GM12878 (cell line): ENCODE data around the gene MTRFR. TPM values are rescaled to one million over a fixed set of nuclear protein-coding genes. Genes with fewer than 3 reads are reported as not detected.

Experiments used
- ATF7 ChIP-seq: fragments of 450-650 bp; IDR thresholded peaks from 2 replicates; pipeline ENCODE4 v1.6.1; 2016; ENCODE audit warnings: low read depth, mild to moderate bottlenecking
- CEBPB ChIP-seq, 2 experiments: fragments of 150-350 bp in 1 of 2; IDR thresholded peaks; 2 replicates each; pipeline ENCODE4 v1.6.1; 2012 to 2014; ENCODE audit warnings: low read depth in 2 of 2, low read length in 2 of 2, borderline replicate concordance in 1 of 2, inconsistent platforms in 1 of 2
- EED ChIP-seq: sonication (generic); IDR thresholded peaks from 2 replicates; pipeline ENCODE4 v1.6.1; 2016; ENCODE audit warnings: antibody characterized with exemption, low read depth
- EP300 ChIP-seq, 2 experiments: fragments of 150-350 bp in 1 of 2; IDR thresholded peaks; 2 replicates each; pipeline ENCODE4 v1.6.1; 2011 to 2012; ENCODE audit warnings: low read depth in 2 of 2, low read length in 2 of 2, borderline replicate concordance in 1 of 2, improper control_type of control experiment in 1 of 2, inconsistent platforms in 1 of 2; ENCODE audit not compliant: control insufficient read depth in 1 of 2
- FOS ChIP-seq: IDR thresholded peaks from 3 replicates; pipeline ENCODE4 v1.6.1; 2011; ENCODE audit warnings: borderline replicate concordance; ENCODE audit not compliant: insufficient read length; ENCODE audit errors: extremely low read depth
- HDGF ChIP-seq: fragments of 450-650 bp; IDR thresholded peaks from 2 replicates; pipeline ENCODE4 v1.6.1; 2016; ENCODE audit warnings: antibody characterized with exemption
- IKZF1 ChIP-seq: fragments of 450-650 bp; conservative IDR thresholded peaks from 2 replicates; pipeline ENCODE4 v1.6.1; 2017; ENCODE audit warnings: antibody characterized with exemption, mild to moderate bottlenecking
- JUND ChIP-seq: IDR thresholded peaks from 2 replicates; pipeline ENCODE4 v1.6.1; 2012; ENCODE audit warnings: low read depth, mild to moderate bottlenecking, low read length, improper control_type of control experiment, moderate library complexity
- MXI1 ChIP-seq: fragments of 150-350 bp; IDR thresholded peaks from 2 replicates; pipeline ENCODE4 v1.6.1; 2011; ENCODE audit warnings: low read depth, mild to moderate bottlenecking, inconsistent platforms, low read length, improper control_type of control experiment
- PML ChIP-seq: IDR thresholded peaks from 2 replicates; pipeline ENCODE4 v1.6.1; 2012; ENCODE audit warnings: low read length, inconsistent platforms
- RFX5 ChIP-seq: IDR thresholded peaks from 2 replicates; pipeline ENCODE4 v1.6.1; 2011; ENCODE audit warnings: low read depth, low read length, improper control_type of control experiment
- SREBF2 ChIP-seq: IDR thresholded peaks from 2 replicates; pipeline ENCODE4 v1.6.1; 2012; ENCODE audit warnings: mild to moderate bottlenecking, low read length
- SRF ChIP-seq, 2 experiments: IDR thresholded peaks; 2 replicates each; pipeline ENCODE4 v1.6.1; 2011; ENCODE audit warnings: low read depth in 2 of 2, low read length in 2 of 2, mild to moderate bottlenecking in 1 of 2, moderate library complexity in 1 of 2
- TCF7 ChIP-seq: IDR thresholded peaks from 2 replicates; pipeline ENCODE4 v1.6.1; 2014; ENCODE audit warnings: antibody characterized with exemption, borderline replicate concordance
- ZNF207 ChIP-seq: fragments of 450-650 bp; IDR thresholded peaks from 2 replicates; pipeline ENCODE4 v1.6.1; 2014; ENCODE audit warnings: antibody characterized with exemption, mild to moderate bottlenecking, borderline replicate concordance
- ZSCAN29 ChIP-seq: fragments of 450-650 bp; IDR thresholded peaks from 2 replicates; pipeline ENCODE4 v1.6.1; 2017; ENCODE audit warnings: mild to moderate bottlenecking, moderate library complexity
- ZZZ3 ChIP-seq: IDR thresholded peaks from 2 replicates; pipeline ENCODE4 v1.6.1; 2011; ENCODE audit warnings: low read depth; ENCODE audit not compliant: control insufficient read depth, insufficient read length
- polyA plus RNA-seq, 11 experiments: library from polyadenylated mRNA; depleted of rRNA in 4 of 11; unstranded in 6 of 11; stranded (reverse) in 5 of 11; fragments of >200 nt; fragmentation: Nextera tagmentation in 4 of 11; fragmentation: Illumina TruSeq in 1 of 11; extraction: Ambion mirVana in 4 of 11; extraction: Trizol in 1 of 11; gene quantifications; 1 replicate in 1 of 11; 2 replicates in 10 of 11; pipeline versions ENCODE4 v1.2.1 to v1.2.3, GENCODE V29; 2011 to 2016; ENCODE audit warnings: inconsistent platforms in 2 of 11, missing spikeins in 2 of 11, low read depth in 1 of 11
- total RNA-seq, 4 experiments: library from RNA; depleted of rRNA in 3 of 4; stranded (reverse); fragments of >200 nt in 3 of 4; fragmentation: Illumina TruSeq in 1 of 4; extraction: Trizol in 1 of 4; gene quantifications; 2 replicates each; pipeline versions ENCODE4 v1.2.1 to v1.2.3, GENCODE V29; 2013 to 2021
- TF ChIP-seq, protein P1 (sequence below): fragments of 450-650 bp; IDR thresholded peaks from 2 replicates; pipeline ENCODE4 v1.6.1; 2017; ENCODE audit warnings: mild to moderate bottlenecking, moderate library complexity
- TF ChIP-seq, protein P2 (sequence below): IDR thresholded peaks from 2 replicates; pipeline ENCODE4 v1.6.1; 2011; ENCODE audit warnings: low read depth, mild to moderate bottlenecking, low read length, moderate library complexity, borderline replicate concordance; ENCODE audit errors: extremely low read depth
- TF ChIP-seq, protein P3 (sequence below): fragments of 450-650 bp; IDR thresholded peaks from 2 replicates; pipeline ENCODE4 v1.6.1; 2017; ENCODE audit warnings: low read depth, mild to moderate bottlenecking, moderate library complexity
- TF ChIP-seq, protein P4 (sequence below): fragments of 450-650 bp; IDR thresholded peaks from 2 replicates; pipeline ENCODE4 v1.6.1; 2018; ENCODE audit warnings: mild to moderate bottlenecking, low read depth, moderate library complexity; ENCODE audit not compliant: partially characterized antibody

The MTRFR gene
- total and polyA plus RNA-seq, 10 of the 15 experiments (the other 5 are each of a cell fraction or from before 2014, with no cell fraction given) = 12.2 to 33.4 (median 24.8) TPM

DNA sequence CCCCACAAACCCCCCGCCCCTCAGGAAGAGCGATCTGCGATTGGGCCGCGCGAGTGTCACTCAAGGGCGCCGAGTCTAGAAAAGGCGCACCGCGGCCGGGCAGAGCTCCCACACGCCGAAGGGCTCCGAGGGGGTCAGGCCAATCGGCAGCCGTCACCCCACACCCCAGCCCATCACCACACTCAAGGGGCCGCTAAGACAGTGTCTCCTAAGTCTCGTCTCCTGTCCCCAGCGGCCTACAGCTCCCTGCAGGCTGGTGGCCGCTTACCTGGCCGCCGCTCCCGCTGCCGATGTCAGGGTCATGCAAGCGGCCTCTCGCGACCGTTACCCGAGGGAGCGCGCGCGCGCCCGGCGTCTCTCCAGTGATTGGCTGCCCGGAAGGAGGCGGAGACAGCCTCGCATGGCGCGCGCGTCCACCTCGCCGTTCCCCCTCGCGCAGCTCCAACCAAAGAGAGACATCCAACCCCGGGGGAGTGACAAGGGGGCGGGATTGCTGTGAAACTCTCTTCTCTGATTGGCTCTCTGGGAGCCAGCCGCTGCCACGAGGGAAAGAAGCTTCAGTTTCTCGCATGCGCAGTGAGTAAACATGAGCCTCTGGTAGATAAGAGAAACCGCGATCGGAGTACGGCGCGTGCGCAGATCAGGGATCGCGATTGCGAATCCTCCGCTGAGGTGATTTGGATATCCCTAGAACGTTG lies at the start of gene MTRFR, which contains the start of gene MPHOSPH9 (continued):
- TF ChIP-seq, protein P1, sequence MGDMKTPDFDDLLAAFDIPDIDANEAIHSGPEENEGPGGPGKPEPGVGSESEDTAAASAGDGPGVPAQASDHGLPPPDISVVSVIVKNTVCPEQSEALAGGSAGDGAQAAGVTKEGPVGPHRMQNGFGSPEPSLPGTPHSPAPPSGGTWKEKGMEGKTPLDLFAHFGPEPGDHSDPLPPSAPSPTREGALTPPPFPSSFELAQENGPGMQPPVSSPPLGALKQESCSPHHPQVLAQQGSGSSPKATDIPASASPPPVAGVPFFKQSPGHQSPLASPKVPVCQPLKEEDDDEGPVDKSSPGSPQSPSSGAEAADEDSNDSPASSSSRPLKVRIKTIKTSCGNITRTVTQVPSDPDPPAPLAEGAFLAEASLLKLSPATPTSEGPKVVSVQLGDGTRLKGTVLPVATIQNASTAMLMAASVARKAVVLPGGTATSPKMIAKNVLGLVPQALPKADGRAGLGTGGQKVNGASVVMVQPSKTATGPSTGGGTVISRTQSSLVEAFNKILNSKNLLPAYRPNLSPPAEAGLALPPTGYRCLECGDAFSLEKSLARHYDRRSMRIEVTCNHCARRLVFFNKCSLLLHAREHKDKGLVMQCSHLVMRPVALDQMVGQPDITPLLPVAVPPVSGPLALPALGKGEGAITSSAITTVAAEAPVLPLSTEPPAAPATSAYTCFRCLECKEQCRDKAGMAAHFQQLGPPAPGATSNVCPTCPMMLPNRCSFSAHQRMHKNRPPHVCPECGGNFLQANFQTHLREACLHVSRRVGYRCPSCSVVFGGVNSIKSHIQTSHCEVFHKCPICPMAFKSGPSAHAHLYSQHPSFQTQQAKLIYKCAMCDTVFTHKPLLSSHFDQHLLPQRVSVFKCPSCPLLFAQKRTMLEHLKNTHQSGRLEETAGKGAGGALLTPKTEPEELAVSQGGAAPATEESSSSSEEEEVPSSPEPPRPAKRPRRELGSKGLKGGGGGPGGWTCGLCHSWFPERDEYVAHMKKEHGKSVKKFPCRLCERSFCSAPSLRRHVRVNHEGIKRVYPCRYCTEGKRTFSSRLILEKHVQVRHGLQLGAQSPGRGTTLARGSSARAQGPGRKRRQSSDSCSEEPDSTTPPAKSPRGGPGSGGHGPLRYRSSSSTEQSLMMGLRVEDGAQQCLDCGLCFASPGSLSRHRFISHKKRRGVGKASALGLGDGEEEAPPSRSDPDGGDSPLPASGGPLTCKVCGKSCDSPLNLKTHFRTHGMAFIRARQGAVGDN = peak; percentile 96
- TF ChIP-seq FOS = peak; percentile 20
- TF ChIP-seq SREBF2 = no peak
- 0 out of 2 replicates have a peak, but pooled peaks have one; percentile 9 for TF ChIP-seq ATF7
- TF ChIP-seq SRF (IDR thresholded peaks at IDR 0.05; ENCODE audit: low read depth in 2 of 2, low read length in 2 of 2) = peak in 1 of 2 experiments; percentile 37; a peak in 1 of 4 replicates
- TF ChIP-seq TCF7 = no peak
- TF ChIP-seq PML = peak; percentile 100
- TF ChIP-seq MXI1 = peak; percentile 91
- TF ChIP-seq EP300 (IDR thresholded peaks at IDR 0.05; ENCODE audit: borderline replicate concordance in 1 of 2, control insufficient read depth in 1 of 2, low read depth in 2 of 2, low read length in 2 of 2) = peak in 1 of 2 experiments; percentile 41; a peak in 2 of 4 replicates
- TF ChIP-seq HDGF = peak; percentile 79
- TF ChIP-seq, protein P2, sequence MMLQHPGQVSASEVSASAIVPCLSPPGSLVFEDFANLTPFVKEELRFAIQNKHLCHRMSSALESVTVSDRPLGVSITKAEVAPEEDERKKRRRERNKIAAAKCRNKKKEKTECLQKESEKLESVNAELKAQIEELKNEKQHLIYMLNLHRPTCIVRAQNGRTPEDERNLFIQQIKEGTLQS = no peak
- TF ChIP-seq, protein P3, sequence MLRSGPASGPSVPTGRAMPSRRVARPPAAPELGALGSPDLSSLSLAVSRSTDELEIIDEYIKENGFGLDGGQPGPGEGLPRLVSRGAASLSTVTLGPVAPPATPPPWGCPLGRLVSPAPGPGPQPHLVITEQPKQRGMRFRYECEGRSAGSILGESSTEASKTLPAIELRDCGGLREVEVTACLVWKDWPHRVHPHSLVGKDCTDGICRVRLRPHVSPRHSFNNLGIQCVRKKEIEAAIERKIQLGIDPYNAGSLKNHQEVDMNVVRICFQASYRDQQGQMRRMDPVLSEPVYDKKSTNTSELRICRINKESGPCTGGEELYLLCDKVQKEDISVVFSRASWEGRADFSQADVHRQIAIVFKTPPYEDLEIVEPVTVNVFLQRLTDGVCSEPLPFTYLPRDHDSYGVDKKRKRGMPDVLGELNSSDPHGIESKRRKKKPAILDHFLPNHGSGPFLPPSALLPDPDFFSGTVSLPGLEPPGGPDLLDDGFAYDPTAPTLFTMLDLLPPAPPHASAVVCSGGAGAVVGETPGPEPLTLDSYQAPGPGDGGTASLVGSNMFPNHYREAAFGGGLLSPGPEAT = no peak
- peak; percentile 53; the same call in 1 of the 2 replicates for TF ChIP-seq RFX5
- no peak for TF ChIP-seq ZZZ3
- TF ChIP-seq JUND = no peak
- peak; percentile 96 for TF ChIP-seq ZNF207
- peak; percentile 35; the same call in 1 of the 2 replicates for TF ChIP-seq EED
- TF ChIP-seq CEBPB (IDR thresholded peaks at IDR 0.05; ENCODE audit: borderline replicate concordance in 1 of 2, low read depth in 2 of 2, low read length in 2 of 2) = no peak
- TF ChIP-seq, protein P4, sequence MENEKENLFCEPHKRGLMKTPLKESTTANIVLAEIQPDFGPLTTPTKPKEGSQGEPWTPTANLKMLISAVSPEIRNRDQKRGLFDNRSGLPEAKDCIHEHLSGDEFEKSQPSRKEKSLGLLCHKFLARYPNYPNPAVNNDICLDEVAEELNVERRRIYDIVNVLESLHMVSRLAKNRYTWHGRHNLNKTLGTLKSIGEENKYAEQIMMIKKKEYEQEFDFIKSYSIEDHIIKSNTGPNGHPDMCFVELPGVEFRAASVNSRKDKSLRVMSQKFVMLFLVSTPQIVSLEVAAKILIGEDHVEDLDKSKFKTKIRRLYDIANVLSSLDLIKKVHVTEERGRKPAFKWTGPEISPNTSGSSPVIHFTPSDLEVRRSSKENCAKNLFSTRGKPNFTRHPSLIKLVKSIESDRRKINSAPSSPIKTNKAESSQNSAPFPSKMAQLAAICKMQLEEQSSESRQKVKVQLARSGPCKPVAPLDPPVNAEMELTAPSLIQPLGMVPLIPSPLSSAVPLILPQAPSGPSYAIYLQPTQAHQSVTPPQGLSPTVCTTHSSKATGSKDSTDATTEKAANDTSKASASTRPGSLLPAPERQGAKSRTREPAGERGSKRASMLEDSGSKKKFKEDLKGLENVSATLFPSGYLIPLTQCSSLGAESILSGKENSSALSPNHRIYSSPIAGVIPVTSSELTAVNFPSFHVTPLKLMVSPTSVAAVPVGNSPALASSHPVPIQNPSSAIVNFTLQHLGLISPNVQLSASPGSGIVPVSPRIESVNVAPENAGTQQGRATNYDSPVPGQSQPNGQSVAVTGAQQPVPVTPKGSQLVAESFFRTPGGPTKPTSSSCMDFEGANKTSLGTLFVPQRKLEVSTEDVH = no peak
- peak; percentile 72 for TF ChIP-seq IKZF1
- peak; percentile 59; the same call in 1 of the 2 replicates for TF ChIP-seq ZSCAN29
